ENCODE results near the gene RAB44.

RAB44 gene

DNA sequence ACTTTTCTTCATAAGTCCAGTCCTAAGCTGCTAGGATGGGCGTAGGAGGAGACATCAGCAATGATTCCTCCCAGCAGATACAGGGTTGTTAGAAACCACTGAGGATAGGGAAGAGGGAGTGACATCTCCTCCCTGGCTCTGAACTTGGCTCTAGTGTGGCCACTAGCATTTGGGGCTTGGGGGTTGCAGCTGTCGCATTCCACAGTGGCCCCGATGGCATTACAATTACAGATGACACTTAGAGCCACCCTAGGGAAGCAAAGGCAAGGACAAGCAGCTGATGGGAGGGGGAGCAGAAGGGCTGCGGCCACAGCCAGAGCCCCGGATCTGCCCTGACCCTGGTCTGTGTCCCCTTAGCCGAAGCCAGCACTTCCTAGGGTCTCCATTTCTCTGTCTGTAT is 28.6 kb upstream of the RAB44 start:
- no peak for DNase-seq (ENCODE audit: low read depth)

DNA sequence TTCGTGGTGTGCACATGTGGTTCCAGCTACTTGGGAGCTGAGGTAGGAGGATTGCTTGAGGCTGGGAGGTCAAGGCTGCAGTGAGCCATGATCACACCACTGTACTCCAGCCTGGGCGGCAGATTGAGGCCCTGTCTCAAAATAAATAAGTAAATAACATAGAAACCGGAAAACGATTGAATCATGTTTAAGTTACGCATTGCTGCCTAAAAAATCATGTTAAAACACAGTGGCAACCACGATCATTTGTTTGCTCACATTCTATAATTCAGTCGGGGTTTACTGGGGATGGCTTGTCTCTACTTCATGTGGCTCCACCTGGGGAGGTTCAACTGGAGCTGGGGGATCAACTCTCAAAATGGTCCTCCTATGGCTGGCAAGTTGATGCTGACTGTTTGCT is 27.4 kb upstream of the RAB44 start:
- DNase-seq (ENCODE audit: low read depth) = no peak

DNA sequence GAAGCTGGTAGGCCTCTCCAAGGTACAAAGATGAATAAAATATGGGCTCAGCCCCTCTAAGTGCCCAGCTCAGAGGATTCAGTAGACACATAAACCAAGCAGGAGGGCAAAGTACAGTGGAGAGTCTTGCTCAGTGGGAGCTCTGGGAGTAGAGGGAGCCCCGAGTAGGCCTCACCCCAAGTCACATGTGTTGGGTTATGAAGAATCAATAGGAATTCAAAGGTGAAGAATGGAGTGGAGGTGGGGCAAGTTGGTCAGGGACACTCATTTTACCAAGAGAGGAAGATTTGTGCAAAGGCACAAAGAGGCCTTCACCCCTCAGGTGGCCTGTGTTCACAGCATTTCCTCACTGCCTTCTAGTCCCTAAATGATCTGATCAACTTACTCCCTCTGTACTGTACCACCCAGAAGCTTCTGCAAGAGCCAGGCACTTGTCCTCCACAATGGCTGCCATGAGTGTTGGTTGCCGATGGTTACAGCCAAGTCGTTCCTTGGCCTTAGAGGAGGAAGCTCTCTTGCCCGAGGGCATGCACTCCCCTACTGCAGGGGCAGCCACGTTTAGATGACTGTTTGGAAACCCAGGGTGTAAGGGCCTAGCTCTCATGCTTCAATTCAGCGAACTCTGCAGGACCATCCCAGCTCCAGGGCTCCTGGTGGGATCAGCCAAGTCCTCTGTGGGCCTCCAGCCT is 25.8 kb upstream of the RAB44 start:
- peak; percentile 59 for DNase-seq (ENCODE audit: low read depth)

GRCh38 chr6:36673882-36674281 is 23.7 kb upstream of the RAB44 start:
- DNase-seq (ENCODE audit: low read depth) = no peak

GRCh38 chr6:36674942-36675341 is 22.7 kb upstream of the RAB44 start:
- peak; percentile 16 for DNase-seq (ENCODE audit: low read depth)

- DNase-seq (ENCODE audit: low read depth) = no peak
Observed at GRCh38 chr6:36676141-36677058, 21.2 kb upstream of the RAB44 start.

DNA sequence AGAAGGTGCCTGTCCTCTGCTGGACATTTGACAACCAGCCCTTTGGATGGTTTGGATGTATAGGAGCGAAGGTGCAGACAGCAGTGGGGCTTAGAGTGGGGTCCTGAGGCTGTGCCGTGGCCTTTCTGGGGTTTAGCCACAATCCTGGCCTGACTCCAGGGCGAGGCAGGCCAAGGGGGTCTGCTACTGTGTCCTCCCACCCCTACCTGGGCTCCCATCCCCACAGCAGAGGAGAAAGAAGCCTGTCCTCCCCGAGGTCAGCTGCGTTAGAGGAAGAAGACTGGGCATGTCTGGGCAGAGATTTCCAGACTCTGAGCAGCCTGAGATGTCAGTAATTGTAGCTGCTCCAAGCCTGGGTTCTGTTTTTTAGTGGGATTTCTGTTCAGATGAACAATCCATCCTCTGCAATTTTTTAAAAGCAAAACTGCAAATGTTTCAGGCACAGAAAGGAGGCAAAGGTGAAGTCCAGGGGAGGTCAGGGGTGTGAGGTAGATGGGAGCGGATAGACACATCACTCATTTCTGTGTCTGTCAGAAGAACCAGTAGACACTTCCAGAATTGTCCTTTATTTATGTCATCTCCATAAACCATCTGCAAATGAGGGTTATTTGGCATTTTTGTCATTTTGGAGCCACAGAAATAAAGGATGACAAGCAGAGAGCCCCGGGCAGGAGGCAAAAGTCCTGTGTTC is 20.4 kb upstream of the RAB44 start:
- DNase-seq (ENCODE audit: low read depth) = no peak

- no peak for DNase-seq (ENCODE audit: low read depth)
Observed at GRCh38 chr6:36677753-36678487, 19.7 kb upstream of the RAB44 start.

DNA sequence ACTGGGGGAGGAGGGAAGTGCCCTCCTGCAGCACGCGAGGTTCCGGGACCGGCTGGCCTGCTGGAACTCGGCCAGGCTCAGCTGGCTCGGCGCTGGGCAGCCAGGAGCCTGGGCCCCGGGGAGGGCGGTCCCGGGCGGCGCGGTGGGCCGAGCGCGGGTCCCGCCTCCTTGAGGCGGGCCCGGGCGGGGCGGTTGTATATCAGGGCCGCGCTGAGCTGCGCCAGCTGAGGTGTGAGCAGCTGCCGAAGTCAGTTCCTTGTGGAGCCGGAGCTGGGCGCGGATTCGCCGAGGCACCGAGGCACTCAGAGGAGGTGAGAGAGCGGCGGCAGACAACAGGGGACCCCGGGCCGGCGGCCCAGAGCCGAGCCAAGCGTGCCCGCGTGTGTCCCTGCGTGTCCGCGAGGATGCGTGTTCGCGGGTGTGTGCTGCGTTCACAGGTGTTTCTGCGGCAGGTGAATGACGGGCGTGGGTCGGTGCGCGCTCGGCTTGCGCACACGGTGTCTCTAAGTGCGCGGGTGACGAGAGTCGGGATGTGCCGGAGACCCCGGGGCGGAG is 19.1 kb upstream of the RAB44 start, which contains the start of gene CDKN1A:
CDKN1A (plus strand) TSS at position 227 of the 555 bp plus-strand sequence. CDS start 5,388 bp downstream, outside the sequence.
- peak; percentile 90 for DNase-seq (ENCODE audit: low read depth)

- DNase-seq (ENCODE audit: low read depth) = peak; percentile 79
Observed at GRCh38 chr6:36679043-36679833, 18.4 kb upstream of the RAB44 start.

DNA sequence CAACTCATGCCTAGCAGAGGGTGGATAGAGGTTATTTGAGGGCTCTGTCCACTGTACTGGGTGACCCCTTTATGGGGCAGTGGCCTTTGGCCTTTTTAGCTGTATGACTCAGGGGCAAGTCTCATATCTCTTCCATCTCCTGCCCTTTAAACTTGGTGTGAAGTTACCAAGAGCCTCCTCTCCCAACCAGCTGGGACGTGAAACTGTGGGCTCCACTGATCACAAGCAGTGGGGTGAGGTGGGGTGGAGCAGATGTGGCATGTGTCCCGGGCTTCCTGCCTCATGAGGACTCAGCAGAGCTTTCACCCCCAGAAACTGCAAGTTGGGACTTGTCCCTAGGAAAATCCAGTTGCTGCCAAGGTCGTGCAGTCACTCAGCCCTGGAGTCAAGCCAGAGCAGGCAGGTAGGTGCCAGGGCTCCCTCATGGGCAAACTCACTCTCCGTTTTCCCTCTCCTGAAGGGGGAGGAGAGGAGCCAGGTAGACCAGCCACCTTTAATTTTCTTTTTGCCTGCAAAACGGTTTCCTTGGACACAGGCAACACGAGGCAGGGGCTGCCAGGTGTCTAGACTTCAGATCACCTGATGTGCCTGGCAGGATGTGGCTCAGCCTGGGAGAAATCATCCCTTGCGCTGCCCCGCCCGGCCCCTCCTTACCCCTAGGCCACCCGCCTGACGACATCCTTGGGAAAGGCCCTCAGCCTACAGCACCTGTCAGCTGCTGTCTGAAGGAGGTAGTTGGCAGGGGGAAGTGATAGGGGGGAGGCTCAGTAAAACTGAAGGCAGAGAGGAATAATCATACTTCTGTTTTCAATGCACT is 15.1 kb upstream of the RAB44 start:
- DNase-seq (ENCODE audit: low read depth) = peak; percentile 20

- no peak for DNase-seq (ENCODE audit: low read depth)
Observed at GRCh38 chr6:36683145-36683655, 14.4 kb upstream of the RAB44 start.

- no peak for DNase-seq (ENCODE audit: low read depth)
Observed at GRCh38 chr6:36683656-36684446, 13.8 kb upstream of the RAB44 start.

GRCh38 chr6:36684447-36684812 is 13.2 kb upstream of the RAB44 start:
- DNase-seq (ENCODE audit: low read depth) = no peak

- DNase-seq (ENCODE audit: low read depth) = no peak
Observed at GRCh38 chr6:36685166-36685924, 12.3 kb upstream of the RAB44 start.

DNA sequence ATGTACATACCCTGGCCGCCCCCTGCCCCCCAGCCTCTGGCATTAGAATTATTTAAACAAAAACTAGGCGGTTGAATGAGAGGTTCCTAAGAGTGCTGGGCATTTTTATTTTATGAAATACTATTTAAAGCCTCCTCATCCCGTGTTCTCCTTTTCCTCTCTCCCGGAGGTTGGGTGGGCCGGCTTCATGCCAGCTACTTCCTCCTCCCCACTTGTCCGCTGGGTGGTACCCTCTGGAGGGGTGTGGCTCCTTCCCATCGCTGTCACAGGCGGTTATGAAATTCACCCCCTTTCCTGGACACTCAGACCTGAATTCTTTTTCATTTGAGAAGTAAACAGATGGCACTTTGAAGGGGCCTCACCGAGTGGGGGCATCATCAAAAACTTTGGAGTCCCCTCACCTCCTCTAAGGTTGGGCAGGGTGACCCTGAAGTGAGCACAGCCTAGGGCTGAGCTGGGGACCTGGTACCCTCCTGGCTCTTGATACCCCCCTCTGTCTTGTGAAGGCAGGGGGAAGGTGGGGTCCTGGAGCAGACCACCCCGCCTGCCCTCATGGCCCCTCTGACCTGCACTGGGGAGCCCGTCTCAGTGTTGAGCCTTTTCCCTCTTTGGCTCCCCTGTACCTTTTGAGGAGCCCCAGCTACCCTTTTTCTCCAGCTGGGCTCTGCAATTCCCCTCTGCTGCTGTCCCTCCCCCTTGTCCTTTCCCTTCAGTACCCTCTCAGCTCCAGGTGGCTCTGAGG is 11.5 kb upstream of the RAB44 start:
- DNase-seq (ENCODE audit: low read depth) = no peak

All from ELR (cell line).